ENCODE results near the gene NEDD9.

NEDD9 gene

GRCh38 chr6:11185204-11185842 is 47.1 kb downstream of the NEDD9 start:
- DNase-seq (ENCODE audit: low read depth), result no peak
- TF ChIP-seq CTCF (IDR thresholded peaks at IDR 0.05; ENCODE audit: low read depth, low read length, missing control alignments), result no peak
- in situ Hi-C loops (cut with HindIII; ENCODE audit: low sequenced_read_pairs), result no loop called here
- no peak overlapping the region for H3K4me3 ChIP-seq (ENCODE audit: low read depth, low read length)

DNA sequence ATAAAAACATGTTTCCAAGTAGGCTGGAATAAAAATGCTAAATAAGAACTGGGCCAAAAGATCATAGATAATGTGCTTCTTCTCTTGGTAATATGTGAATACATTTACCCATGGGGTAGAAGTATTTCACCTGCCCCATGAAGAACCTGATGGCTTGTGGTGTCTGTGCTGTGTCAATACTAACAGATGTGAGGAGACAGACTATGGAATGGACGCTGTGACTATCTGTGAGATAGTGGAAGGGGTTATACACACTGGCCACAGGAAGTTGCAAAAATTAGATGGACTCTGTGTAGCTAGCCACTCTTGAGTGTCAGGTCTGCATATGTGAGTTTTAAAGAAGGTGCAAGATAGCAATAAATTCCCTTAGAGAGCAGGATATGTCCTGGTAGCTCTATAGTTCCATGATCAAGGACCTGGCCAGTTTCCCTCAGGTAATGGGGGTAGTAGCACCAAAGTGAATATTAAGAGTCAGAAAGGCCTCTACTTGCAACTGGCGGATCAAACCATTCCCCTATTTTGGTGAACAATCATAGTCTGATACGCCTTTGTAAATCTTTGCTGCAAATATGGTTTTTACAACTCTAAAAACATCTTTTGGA is 48.6 kb downstream of the NEDD9 start:
- in situ Hi-C loops (cut with HindIII; ENCODE audit: low sequenced_read_pairs), result no loop called here
- H3K4me3 ChIP-seq (ENCODE audit: low read depth, low read length), result no peak overlapping the region
- no peak for TF ChIP-seq CTCF (IDR thresholded peaks at IDR 0.05; ENCODE audit: low read depth, low read length, missing control alignments)
- no peak for DNase-seq (ENCODE audit: low read depth)

- in situ Hi-C loops (cut with HindIII; ENCODE audit: low sequenced_read_pairs), result no loop called here
- TF ChIP-seq CTCF (IDR thresholded peaks at IDR 0.05; ENCODE audit: low read depth, low read length, missing control alignments), result no peak
- no peak for DNase-seq (ENCODE audit: low read depth)
- no peak overlapping the region for H3K4me3 ChIP-seq (ENCODE audit: low read depth, low read length)
Measured at GRCh38 chr6:11181478-11182136, 50.9 kb downstream of the NEDD9 start.

- H3K4me3 ChIP-seq (ENCODE audit: low read depth, low read length), result no peak overlapping the region
- TF ChIP-seq CTCF (IDR thresholded peaks at IDR 0.05; ENCODE audit: low read depth, low read length, missing control alignments), result no peak
- DNase-seq (ENCODE audit: low read depth), result no peak
- in situ Hi-C loops (cut with HindIII; ENCODE audit: low sequenced_read_pairs), result no loop called here
Measured at GRCh38 chr6:11179419-11180202, 52.9 kb downstream of the NEDD9 start.

DNA sequence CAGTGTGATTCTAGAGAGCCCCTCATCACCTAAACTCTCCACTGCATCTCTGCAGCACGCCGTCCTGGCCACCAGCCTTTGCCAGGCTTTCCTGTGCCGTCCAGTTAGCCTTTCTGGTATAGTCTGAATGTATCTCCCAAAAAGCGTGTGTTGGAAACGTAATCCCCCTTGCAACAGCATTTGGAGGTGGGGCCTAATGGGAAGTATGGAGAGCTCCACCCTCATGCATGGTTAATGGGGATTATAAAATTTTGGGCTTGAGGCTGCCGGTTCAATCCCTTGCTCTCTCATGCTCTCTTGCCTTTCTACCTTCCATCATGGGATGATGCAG is 53.4 kb downstream of the NEDD9 start:
- no peak for TF ChIP-seq CTCF (IDR thresholded peaks at IDR 0.05; ENCODE audit: low read depth, low read length, missing control alignments)
- in situ Hi-C loops (cut with HindIII; ENCODE audit: low sequenced_read_pairs), result no loop called here
- no peak overlapping the region for H3K4me3 ChIP-seq (ENCODE audit: low read depth, low read length)

DNA sequence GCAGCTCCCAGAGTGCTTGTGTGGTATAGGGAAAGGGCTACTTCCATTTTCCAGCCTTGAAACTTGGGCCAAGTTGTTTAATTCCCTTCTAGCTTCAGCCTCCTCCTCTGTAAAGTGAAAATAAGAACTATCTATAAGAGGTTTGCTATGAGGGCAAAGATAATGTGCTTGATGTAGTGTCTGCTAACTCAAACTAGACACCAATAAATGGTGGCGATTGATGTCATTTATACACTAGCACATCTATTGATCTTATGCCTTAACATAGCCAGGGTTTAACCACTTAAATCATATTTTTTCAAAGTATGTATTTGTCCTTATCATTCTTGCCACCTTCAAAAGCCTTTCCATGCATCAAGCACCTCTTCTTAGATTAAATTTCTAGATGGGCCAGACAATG is 55.2 kb downstream of the NEDD9 start:
- no peak for TF ChIP-seq CTCF (IDR thresholded peaks at IDR 0.05; ENCODE audit: low read depth, low read length, missing control alignments)
- no peak overlapping the region for H3K4me3 ChIP-seq (ENCODE audit: low read depth, low read length)
- DNase-seq (ENCODE audit: low read depth), result no peak
- in situ Hi-C loops (cut with HindIII; ENCODE audit: low sequenced_read_pairs), result no loop called here

More for the DNA sequence above, 53.4 kb downstream of the NEDD9 start:
- no peak for DNase-seq (ENCODE audit: low read depth)
